Measurements from ENCODE around the gene AP5S1.
A peak's percentile ranks its signal among the peaks of the same experiment; 100 is the strongest.

Gene AP5S1

DNA sequence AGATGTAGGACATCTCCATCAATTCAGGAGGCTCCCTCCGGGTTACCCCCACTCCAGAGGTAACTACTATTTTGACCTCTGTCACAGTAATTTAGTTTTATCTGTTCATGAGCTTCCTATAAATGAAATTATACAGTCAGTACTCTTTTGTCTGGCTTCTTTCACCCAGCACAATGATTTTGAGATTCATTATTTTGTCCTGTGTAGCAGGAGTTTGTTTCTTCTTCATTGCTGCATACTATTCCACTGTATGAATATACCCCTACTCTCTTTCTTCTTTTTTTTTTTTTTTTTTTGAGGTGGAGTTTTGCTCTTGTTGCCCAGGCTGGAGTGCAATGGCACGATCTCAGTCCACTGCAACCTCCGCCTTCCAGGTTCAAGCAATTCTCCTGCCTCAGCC, 11.8 kb upstream of the AP5S1 start:
- H3K27me3 ChIP-seq (ENCODE audit: insufficient read depth, poor library complexity, severe bottlenecking): no peaks in the 10 kb centered on the region
- H3K4me3 ChIP-seq (replicated peaks; ENCODE audit: insufficient read depth, low read length): no peak overlapping the region
- no peak for TF ChIP-seq GABPA (IDR thresholded peaks at IDR 0.05; ENCODE audit: low read depth)
- TF ChIP-seq POLR2AphosphoS5 (IDR thresholded peaks at IDR 0.05; ENCODE audit: low read depth): no peak
- TF ChIP-seq, protein P1, sequence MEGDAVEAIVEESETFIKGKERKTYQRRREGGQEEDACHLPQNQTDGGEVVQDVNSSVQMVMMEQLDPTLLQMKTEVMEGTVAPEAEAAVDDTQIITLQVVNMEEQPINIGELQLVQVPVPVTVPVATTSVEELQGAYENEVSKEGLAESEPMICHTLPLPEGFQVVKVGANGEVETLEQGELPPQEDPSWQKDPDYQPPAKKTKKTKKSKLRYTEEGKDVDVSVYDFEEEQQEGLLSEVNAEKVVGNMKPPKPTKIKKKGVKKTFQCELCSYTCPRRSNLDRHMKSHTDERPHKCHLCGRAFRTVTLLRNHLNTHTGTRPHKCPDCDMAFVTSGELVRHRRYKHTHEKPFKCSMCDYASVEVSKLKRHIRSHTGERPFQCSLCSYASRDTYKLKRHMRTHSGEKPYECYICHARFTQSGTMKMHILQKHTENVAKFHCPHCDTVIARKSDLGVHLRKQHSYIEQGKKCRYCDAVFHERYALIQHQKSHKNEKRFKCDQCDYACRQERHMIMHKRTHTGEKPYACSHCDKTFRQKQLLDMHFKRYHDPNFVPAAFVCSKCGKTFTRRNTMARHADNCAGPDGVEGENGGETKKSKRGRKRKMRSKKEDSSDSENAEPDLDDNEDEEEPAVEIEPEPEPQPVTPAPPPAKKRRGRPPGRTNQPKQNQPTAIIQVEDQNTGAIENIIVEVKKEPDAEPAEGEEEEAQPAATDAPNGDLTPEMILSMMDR (IDR thresholded peaks at IDR 0.05; ENCODE audit: insufficient read depth, low read length): no peak
- TF ChIP-seq, protein P2, sequence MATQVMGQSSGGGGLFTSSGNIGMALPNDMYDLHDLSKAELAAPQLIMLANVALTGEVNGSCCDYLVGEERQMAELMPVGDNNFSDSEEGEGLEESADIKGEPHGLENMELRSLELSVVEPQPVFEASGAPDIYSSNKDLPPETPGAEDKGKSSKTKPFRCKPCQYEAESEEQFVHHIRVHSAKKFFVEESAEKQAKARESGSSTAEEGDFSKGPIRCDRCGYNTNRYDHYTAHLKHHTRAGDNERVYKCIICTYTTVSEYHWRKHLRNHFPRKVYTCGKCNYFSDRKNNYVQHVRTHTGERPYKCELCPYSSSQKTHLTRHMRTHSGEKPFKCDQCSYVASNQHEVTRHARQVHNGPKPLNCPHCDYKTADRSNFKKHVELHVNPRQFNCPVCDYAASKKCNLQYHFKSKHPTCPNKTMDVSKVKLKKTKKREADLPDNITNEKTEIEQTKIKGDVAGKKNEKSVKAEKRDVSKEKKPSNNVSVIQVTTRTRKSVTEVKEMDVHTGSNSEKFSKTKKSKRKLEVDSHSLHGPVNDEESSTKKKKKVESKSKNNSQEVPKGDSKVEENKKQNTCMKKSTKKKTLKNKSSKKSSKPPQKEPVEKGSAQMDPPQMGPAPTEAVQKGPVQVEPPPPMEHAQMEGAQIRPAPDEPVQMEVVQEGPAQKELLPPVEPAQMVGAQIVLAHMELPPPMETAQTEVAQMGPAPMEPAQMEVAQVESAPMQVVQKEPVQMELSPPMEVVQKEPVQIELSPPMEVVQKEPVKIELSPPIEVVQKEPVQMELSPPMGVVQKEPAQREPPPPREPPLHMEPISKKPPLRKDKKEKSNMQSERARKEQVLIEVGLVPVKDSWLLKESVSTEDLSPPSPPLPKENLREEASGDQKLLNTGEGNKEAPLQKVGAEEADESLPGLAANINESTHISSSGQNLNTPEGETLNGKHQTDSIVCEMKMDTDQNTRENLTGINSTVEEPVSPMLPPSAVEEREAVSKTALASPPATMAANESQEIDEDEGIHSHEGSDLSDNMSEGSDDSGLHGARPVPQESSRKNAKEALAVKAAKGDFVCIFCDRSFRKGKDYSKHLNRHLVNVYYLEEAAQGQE (IDR thresholded peaks at IDR 0.05; ENCODE audit: insufficient replicate concordance, low read depth): no peak
- TF ChIP-seq SPI1 (IDR thresholded peaks at IDR 0.05; ENCODE audit: borderline replicate concordance, low read depth): no peak
- H3K27ac ChIP-seq (replicated peaks): no peak overlapping the region
- DNase-seq (ENCODE audit: low read depth in 1 of 2, low spot score in 1 of 2): no peak

DNA sequence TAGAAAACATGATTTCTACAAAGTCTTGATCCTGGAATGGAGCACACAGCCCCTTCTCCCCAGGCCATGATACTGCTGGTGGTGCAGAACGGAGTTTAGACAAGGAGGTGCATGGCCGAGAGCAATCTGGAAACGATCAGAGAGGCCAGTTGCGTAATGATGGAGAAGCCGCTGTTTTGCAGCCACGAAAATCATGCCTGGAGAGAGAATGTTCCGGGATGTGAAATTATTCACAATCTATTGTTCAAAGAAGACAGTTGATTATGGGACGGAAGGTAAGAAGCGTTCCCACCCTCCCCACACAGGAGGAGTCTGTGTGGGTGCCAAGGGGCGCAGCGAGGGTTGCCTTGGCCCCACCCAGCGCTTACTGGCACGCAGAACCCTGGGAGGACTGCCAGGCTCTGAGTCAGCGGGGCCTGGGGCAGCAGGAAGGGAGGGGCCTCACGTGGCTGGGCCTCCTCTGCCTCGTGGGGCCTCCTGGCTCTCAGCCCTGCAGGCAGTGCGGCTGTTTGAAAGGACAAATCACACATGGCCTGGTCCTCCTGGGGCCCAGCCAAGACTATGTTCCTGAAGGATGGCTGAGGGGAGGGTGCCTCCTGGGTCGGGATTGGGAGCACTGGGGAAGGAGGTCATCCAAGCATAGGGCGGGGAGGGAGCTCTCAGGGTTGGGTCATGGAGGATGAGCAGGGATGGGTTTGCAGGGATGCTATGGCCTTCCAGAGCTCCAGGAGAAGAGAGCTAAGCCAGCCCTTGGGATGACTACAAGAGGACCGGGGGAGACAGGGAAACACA, 8.7 kb upstream of the AP5S1 start:
- H3K4me3 ChIP-seq (replicated peaks; ENCODE audit: insufficient read depth, low read length): peak overlapping the region; percentile 33
- peak; percentile 75; the same call in 1 of the 2 replicates for TF ChIP-seq POLR2AphosphoS5 (IDR thresholded peaks at IDR 0.05; ENCODE audit: low read depth)
- TF ChIP-seq, protein P2 (IDR thresholded peaks at IDR 0.05; ENCODE audit: insufficient replicate concordance, low read depth): no peak

DNA sequence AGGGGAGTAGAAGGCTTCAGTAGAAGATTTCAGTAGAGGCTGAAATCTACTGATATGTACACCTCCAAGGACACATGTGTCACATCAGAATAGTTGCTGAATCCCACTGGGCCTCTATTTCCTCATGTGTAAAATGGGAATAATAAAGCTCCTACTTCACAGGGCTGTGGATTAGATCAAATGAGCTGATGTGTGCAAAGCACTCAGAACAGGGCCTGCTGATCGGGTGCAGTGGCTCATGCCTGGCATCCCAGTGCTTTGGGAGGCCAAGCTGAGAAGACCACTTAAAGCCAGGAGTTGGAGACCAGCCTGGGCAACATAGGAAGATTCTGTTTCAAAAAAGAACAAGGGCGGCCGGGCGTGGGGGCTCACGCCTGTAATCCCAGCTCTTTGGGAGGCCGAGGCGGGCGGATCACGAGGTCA, 8.1 kb upstream of the AP5S1 start:
- no peak for TF ChIP-seq SPI1 (IDR thresholded peaks at IDR 0.05; ENCODE audit: borderline replicate concordance, low read depth)
- no peak for TF ChIP-seq POLR2AphosphoS5 (IDR thresholded peaks at IDR 0.05; ENCODE audit: low read depth)
- TF ChIP-seq GABPA (IDR thresholded peaks at IDR 0.05; ENCODE audit: low read depth): no peak
- TF ChIP-seq, protein P2 (IDR thresholded peaks at IDR 0.05; ENCODE audit: insufficient replicate concordance, low read depth): no peak
- TF ChIP-seq, protein P1 (IDR thresholded peaks at IDR 0.05; ENCODE audit: insufficient read depth, low read length): no peak
- peak overlapping the region; percentile 44 for H3K27ac ChIP-seq (replicated peaks)
- H3K27me3 ChIP-seq (ENCODE audit: insufficient read depth, poor library complexity, severe bottlenecking): no peaks in the 10 kb centered on the region
- DNase-seq (ENCODE audit: low read depth in 1 of 2, low spot score in 1 of 2): no peak
- no peak overlapping the region for H3K4me3 ChIP-seq (replicated peaks; ENCODE audit: insufficient read depth, low read length)

More for the DNA sequence above, 8.7 kb upstream of the AP5S1 start:
- peak; percentile 76 to 94 for DNase-seq (ENCODE audit: low read depth in 1 of 2, low spot score in 1 of 2)
- Histone ChIP-seq H3K27me3 (ENCODE audit: insufficient read depth, poor library complexity, severe bottlenecking) (no peaks in the 10 kb centered on the region), H3K27ac (replicated peaks) (peak overlapping the region; percentile 44)

Data from HL-60 (cell line).